MM.1S (cell line): ENCODE results near the gene GRB7.

Source experiments
- EZH2 ChIP-seq: fragments of 300-600 bp; sonication (generic); optimal IDR thresholded peaks from 2 replicates; pipeline ENCODE3; 2017; ENCODE audit warnings: low read depth, mild to moderate bottlenecking, antibody characterized with exemption, low read length, mixed read lengths
- TF ChIP-seq, protein P1 (sequence below): fragments of 300-600 bp; sonication (generic); IDR thresholded peaks from 2 replicates; pipeline ENCODE4 v1.5.1; 2016; ENCODE audit warnings: antibody characterized with exemption, low read length, mixed read lengths

DNA sequence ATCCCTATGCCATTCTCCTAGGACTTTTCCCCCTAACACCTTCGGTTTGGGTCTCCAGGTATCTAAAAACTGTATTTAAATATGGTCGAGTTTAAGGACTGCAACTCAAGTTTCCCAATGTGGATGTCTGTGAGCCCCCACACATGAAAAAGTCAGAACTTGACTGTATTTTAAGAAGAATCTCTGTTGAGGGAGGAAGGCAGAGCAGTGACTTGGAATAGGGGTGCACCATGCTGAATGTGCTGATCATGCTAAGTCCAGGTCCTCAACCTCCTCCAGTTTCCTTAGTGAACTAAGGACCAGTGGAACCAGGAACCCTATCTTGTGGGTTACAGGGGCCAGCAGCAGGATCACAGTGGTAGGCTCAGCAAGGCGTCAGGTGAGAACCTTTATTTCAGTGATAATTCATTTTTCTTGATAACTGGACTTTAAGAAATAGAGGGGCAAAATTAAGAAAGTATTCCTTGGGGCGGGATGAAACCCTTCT lies 19.5 kb downstream of the GRB7 start:
- TF ChIP-seq, protein P1, sequence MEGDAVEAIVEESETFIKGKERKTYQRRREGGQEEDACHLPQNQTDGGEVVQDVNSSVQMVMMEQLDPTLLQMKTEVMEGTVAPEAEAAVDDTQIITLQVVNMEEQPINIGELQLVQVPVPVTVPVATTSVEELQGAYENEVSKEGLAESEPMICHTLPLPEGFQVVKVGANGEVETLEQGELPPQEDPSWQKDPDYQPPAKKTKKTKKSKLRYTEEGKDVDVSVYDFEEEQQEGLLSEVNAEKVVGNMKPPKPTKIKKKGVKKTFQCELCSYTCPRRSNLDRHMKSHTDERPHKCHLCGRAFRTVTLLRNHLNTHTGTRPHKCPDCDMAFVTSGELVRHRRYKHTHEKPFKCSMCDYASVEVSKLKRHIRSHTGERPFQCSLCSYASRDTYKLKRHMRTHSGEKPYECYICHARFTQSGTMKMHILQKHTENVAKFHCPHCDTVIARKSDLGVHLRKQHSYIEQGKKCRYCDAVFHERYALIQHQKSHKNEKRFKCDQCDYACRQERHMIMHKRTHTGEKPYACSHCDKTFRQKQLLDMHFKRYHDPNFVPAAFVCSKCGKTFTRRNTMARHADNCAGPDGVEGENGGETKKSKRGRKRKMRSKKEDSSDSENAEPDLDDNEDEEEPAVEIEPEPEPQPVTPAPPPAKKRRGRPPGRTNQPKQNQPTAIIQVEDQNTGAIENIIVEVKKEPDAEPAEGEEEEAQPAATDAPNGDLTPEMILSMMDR = no peak
- TF ChIP-seq EZH2 = no peak
